WI38 (cell line): ENCODE data around the gene BTBD18.
A peak's percentile ranks its signal among the peaks of the same experiment; 100 is the strongest.
"Not testable (repeated sequence)": the region's sequence is repeated elsewhere in the genome, so short reads cannot be mapped to it uniquely, and the experiment has no call there.

Experiments used
- H3K4me3 ChIP-seq: 2 replicates; pipeline ENCODE4 v1.5.1; 2011; ENCODE audit warnings: low read depth, mild to moderate bottlenecking, control low read depth, low read length
- CTCF ChIP-seq: IDR thresholded peaks from 2 replicates; pipeline ENCODE4 v1.5.1; 2012; ENCODE audit warnings: low read depth, mild to moderate bottlenecking, control low read depth, low read length

Gene BTBD18

GRCh38 chr11:57729479-57729878, 22.1 kb downstream of the BTBD18 start:
- no peak overlapping the region for H3K4me3 ChIP-seq
- TF ChIP-seq CTCF = no peak

- no peak overlapping the region for H3K4me3 ChIP-seq
- no peak for TF ChIP-seq CTCF
Measured at GRCh38 chr11:57728829-57729228, 22.8 kb downstream of the BTBD18 start.

GRCh38 chr11:57727185-57727584, 24.4 kb downstream of the BTBD18 start:
- no peak overlapping the region for H3K4me3 ChIP-seq
- no peak for TF ChIP-seq CTCF

GRCh38 chr11:57716726-57717125, 34.9 kb downstream of the BTBD18 start:
- H3K4me3 ChIP-seq = not testable (repeated sequence)

GRCh38 chr11:57713835-57714234, 37.8 kb downstream of the BTBD18 start:
- no peak for TF ChIP-seq CTCF
- peak overlapping the region; percentile 100 for H3K4me3 ChIP-seq

- TF ChIP-seq CTCF = no peak
- H3K4me3 ChIP-seq = peak within 1 kb of the TSS; percentile 100
Measured at GRCh38 chr11:57712256-57713150, 39.1 kb downstream of the BTBD18 start, which contains the start of gene TMX2. TMX2 (plus strand) TSS chr11:57712593; CDS start chr11:57712619, 26 bp downstream.

- TF ChIP-seq CTCF = no peak
- peak within 1 kb of the TSS; percentile 100 for H3K4me3 ChIP-seq
Measured at GRCh38 chr11:57711414-57712255, 40.0 kb downstream of the BTBD18 start, which contains the start of gene MED19. MED19 (minus strand) TSS chr11:57712215; CDS start chr11:57712179, 36 bp downstream.
